Fibroblast of lung (primary cell): ENCODE data around the gene KCNJ9.

ENCODE experiments used
- CTCF ChIP-seq, 2 donors: IDR thresholded peaks in 1 of 2; conservative IDR thresholded peaks in 1 of 2; 1 replicate in 1 of 2; 2 replicates in 1 of 2; pipeline ENCODE4 v1.5.1; 2011 to 2012; ENCODE audit warnings: low read length in 2 of 2, control low read depth in 1 of 2, inconsistent platforms in 1 of 2, low read depth in 1 of 2, mild to moderate bottlenecking in 1 of 2
- EZH2 ChIP-seq: IDR thresholded peaks from 2 replicates; pipeline ENCODE4 v1.5.1; 2012; ENCODE audit warnings: low read length, control low read depth, mild to moderate bottlenecking; ENCODE audit errors: missing control alignments

- TF ChIP-seq CTCF (conservative IDR thresholded peaks at IDR 0.05 in 1 of 2, IDR thresholded peaks at IDR 0.05 in 1 of 2; ENCODE audit: low read depth in 1 of 2, low read length in 2 of 2), result no peak
- no peak for TF ChIP-seq EZH2
Measured at GRCh38 chr1:160050619-160051018, 30.7 kb upstream of the KCNJ9 start.
